HepG2 (cell line): ENCODE data around the gene KDR. TPM values are rescaled to one million over a fixed set of nuclear protein-coding genes. Genes with fewer than 3 reads are reported as not detected.

Source experiments
- ATAC-seq: fragments of 200-7000 bp; cut with Tn5 transposase; 3 replicates; pipeline ENCODE4 v1.9.1; 2020; ENCODE audit warnings: mild to moderate bottlenecking, moderate library complexity
- BruUV-seq: library from RNA; stranded (reverse); fragments of 400-500 nt; replicated peaks from 2 replicates; lab custom pipeline; 2021; lab: Mats Ljungman, UMichigan
- CTCF ChIA-PET: fragments of 300-600 bp; formaldehyde crosslinking; extraction: SDS; loops from one replicate; lab custom pipeline; 2021; ENCODE audit warnings: low total read pairs, inconsistent platforms, low intra/inter-chr PET ratio; lab: Yijun Ruan, JAX
- POLR2A ChIA-PET: fragments of 350-600 bp; sonication (Branson Sonifier 250); formaldehyde crosslinking; loops from one replicate; lab custom pipeline; 2020; ENCODE audit warnings: antibody characterized with exemption, inconsistent platforms; lab: Yijun Ruan, JAX
- DNase-seq: peaks from one replicate; pipeline ENCODE4 v3.0.0-alpha.2; 2015; ENCODE audit warnings: low spot score
- FAIRE-seq: peaks from 3 replicates; lab custom pipeline; 2011; peaks lifted over from hg19 to GRCh38; lab: Jason Lieb, UNC
- H2AFZ ChIP-seq: one replicate; pipeline ENCODE4 v1.6.1; 2011; ENCODE audit warnings: low read length, inconsistent platforms
- H3K27ac ChIP-seq: fragments of 300-600 bp; 3 replicates; pipeline ENCODE4 v1.8.0; 2011; ENCODE audit warnings: mixed run types, mild to moderate bottlenecking, mixed read lengths, low read length, inconsistent platforms; ENCODE audit not compliant: insufficient read depth; ENCODE audit errors: extremely low read length
- H3K27me3 ChIP-seq, 2 experiments: fragments of 200-600 bp in 1 of 2; 2 replicates in 1 of 2; 3 replicates in 1 of 2; pipeline versions ENCODE4 v1.6.0 to v1.8.0; 2011; ENCODE audit warnings: low read length in 2 of 2, mild to moderate bottlenecking in 2 of 2, moderate library complexity in 2 of 2, inconsistent platforms in 1 of 2; ENCODE audit not compliant: insufficient read depth in 2 of 2, control insufficient read depth in 1 of 2
- H3K36me3 ChIP-seq, 2 experiments: fragments of 200-600 bp in 1 of 2; replicated peaks in 1 of 2; 2 replicates in 1 of 2; 3 replicates in 1 of 2; pipeline versions ENCODE4 v1.5.1 to v1.8.0; 2011; ENCODE audit warnings: low read length in 2 of 2, inconsistent platforms in 1 of 2; ENCODE audit not compliant: insufficient read depth in 2 of 2, control insufficient read depth in 1 of 2
- H3K4me1 ChIP-seq: 2 replicates; pipeline ENCODE4 v1.5.1; 2012; ENCODE audit warnings: low read length, inconsistent platforms; ENCODE audit not compliant: insufficient read depth
- H3K4me2 ChIP-seq: 2 replicates; pipeline ENCODE4 v1.6.0; 2011; ENCODE audit warnings: low read depth, low read length, inconsistent platforms
- H3K4me3 ChIP-seq, 3 experiments: fragments of 200-600 bp in 1 of 3; sonication (generic), shearing (Covaris generic) in 1 of 3; replicated peaks in 1 of 3; 2 replicates each; pipeline ENCODE4 v1.5.1; 2011 to 2016; ENCODE audit warnings: low read length in 3 of 3, inconsistent platforms in 2 of 3, low read depth in 2 of 3, mild to moderate bottlenecking in 2 of 3, control low read depth in 1 of 3, mixed read lengths in 1 of 3; ENCODE audit not compliant: insufficient read depth in 1 of 3
- H3K79me2 ChIP-seq: one replicate; pipeline ENCODE4 v1.6.1; 2011; ENCODE audit warnings: low read length, inconsistent platforms; ENCODE audit not compliant: insufficient read depth
- H3K9ac ChIP-seq: 2 replicates; pipeline ENCODE4 v1.6.0; 2011; ENCODE audit warnings: mild to moderate bottlenecking, low read depth, low read length, inconsistent platforms; ENCODE audit not compliant: insufficient read depth
- H3K9me3 ChIP-seq: 2 replicates; pipeline ENCODE4 v1.5.1; 2012; ENCODE audit warnings: mild to moderate bottlenecking, low read length
- H4K20me1 ChIP-seq: 2 replicates; pipeline ENCODE4 v1.6.0; 2011; ENCODE audit warnings: inconsistent platforms, mild to moderate bottlenecking, low read length, moderate library complexity; ENCODE audit not compliant: insufficient read depth
- AGO1 ChIP-seq: fragments of 200-400 bp; formaldehyde crosslinking; IDR thresholded peaks from 2 replicates; pipeline ENCODE4 v1.6.1; 2017; ENCODE audit warnings: mild to moderate bottlenecking, low read depth, low read length, moderate library complexity; ENCODE audit not compliant: poor library complexity, severe bottlenecking
- ARNT ChIP-seq: fragments of 450-650 bp; IDR thresholded peaks from 2 replicates; pipeline ENCODE4 v1.6.1; 2017
- BCL6 ChIP-seq: IDR thresholded peaks from 2 replicates; pipeline ENCODE4 v1.6.1; 2016; ENCODE audit warnings: missing genetic modification reagents, missing compliant biosample characterization
- PCBP1 ChIP-seq: fragments of 200-400 bp; formaldehyde crosslinking; IDR thresholded peaks from 2 replicates; pipeline ENCODE4 v1.6.1; 2017; ENCODE audit warnings: mild to moderate bottlenecking, low read depth, low read length, borderline replicate concordance
- TAF1 ChIP-seq: sonication (generic); formaldehyde crosslinking; IDR thresholded peaks from 2 replicates; pipeline ENCODE4 v1.4.0; 2020; ENCODE audit warnings: missing genetic modification reagents
- ZEB1 ChIP-seq: IDR thresholded peaks from 2 replicates; pipeline ENCODE4 v1.6.1; 2012; ENCODE audit warnings: mild to moderate bottlenecking, low read depth, inconsistent platforms; ENCODE audit not compliant: insufficient replicate concordance
- ZNF446 ChIP-seq: sonication (generic); formaldehyde crosslinking; IDR thresholded peaks from 2 replicates; pipeline ENCODE4 v1.5.0; 2020; ENCODE audit warnings: mild to moderate bottlenecking, missing genetic modification reagents
- WGBS: methylation state at CpG from one replicate; pipeline ENCODE4 v1.1.6; 2017; ENCODE audit warnings: low lambda C conversion rate; 5-methylcytosine and 5-hydroxymethylcytosine counted together
- in situ Hi-C: cut with HindIII; loops from 2 replicates; pipeline ENCODE4 v1.10.0; 2017; ENCODE audit warnings: low pct_unique_long_range_greater_than_20kb; ENCODE audit not compliant: extremely low pct_ligation_motif_present
- intact Hi-C: fragments of 100-400 bp; cut with micrococcal nuclease; formaldehyde crosslinking; loops from one replicate; pipeline ENCODE4 v1.10.0; 2022; ENCODE audit not compliant: unreplicated experiment
- polyA plus RNA-seq, 8 experiments: library from polyadenylated mRNA; depleted of rRNA in 3 of 8; stranded (reverse) in 7 of 8; unstranded in 1 of 8; fragments of >200 nt; fragmentation: Illumina TruSeq in 4 of 8; extraction: Trizol in 4 of 8; gene quantifications; 2 replicates each; pipeline versions ENCODE4 v1.2.1 to v1.2.3, GENCODE V29; 2011 to 2016; ENCODE audit warnings: low read depth in 4 of 8, missing spikeins in 1 of 8, mixed read lengths in 1 of 8; ENCODE audit not compliant: insufficient read depth in 1 of 8
- total RNA-seq, 5 experiments: library from RNA; depleted of rRNA; stranded (reverse); fragments of >200 nt; fragmentation: Illumina TruSeq; extraction: Trizol; gene quantifications; 2 replicates each; pipeline ENCODE4 v1.2.3, GENCODE V29; 2016; ENCODE audit warnings: low read depth in 1 of 5
- TF ChIP-seq, protein P1 (sequence below): sonication (generic); formaldehyde crosslinking; IDR thresholded peaks from 2 replicates; pipeline ENCODE4 v1.4.0; 2020; ENCODE audit warnings: low read depth, mild to moderate bottlenecking, missing genetic modification reagents
- TF ChIP-seq, protein P2 (sequence below): IDR thresholded peaks from 2 replicates; pipeline ENCODE4 v1.6.1; 2016; ENCODE audit warnings: missing compliant biosample characterization, missing genetic modification reagents, borderline replicate concordance

Gene KDR
- total and polyA plus RNA-seq, 2 of the 13 experiments (the other 11 are each of a cell fraction or from before 2014, with no cell fraction given), result not detected

DNA sequence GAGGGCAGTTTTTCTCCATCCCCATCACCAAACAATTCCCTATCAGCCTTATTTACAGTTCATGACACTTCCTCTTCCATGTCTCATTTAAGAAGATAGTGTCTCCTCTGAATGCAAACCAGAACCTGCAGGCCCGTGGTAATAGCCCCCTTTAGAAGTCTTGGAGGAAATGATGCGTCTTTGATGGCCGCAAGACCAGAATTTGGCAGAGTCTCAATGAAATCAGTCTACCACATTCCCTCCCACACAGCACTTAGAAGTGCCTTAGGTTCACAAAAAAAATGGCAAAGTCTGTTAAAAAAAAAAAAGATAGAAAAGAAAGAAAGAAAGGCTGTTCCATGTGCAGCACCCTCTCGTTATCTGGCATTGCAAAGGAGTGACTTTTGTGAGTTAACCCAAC is 2.1 kb upstream of the KDR start:
- BruUV-seq, result no TSS peak
- ATAC-seq (no peak), DNase-seq (no peak), FAIRE-seq (no peak)
- intact Hi-C loops, result no loop called here
- H3K9me3 ChIP-seq, result no peaks in the 10 kb centered on the region
- no peaks in the 10 kb centered on the region for H4K20me1 ChIP-seq
- 14% methylated on average over 4 of the region's 4 CpGs for WGBS
- in situ Hi-C loops, result no loop called here
- no peak overlapping the region for H3K9ac ChIP-seq
- CTCF ChIA-PET, result no interaction called here
- peaks cover 0 to 15% of the 10 kb centered on the region in 2 experiments; a peak in 3 of 5 replicates for H3K27me3 ChIP-seq
- POLR2A ChIA-PET, result no interaction called here
- H3K4me2 ChIP-seq, result no peak overlapping the region
- H3K79me2 ChIP-seq, result no peaks in the 10 kb centered on the region
- H2AFZ ChIP-seq, result no peak overlapping the region
- no peak overlapping the region for H3K27ac ChIP-seq
- H3K4me3 ChIP-seq, result no peak overlapping the region
- no peak for TF ChIP-seq BCL6
- TF ChIP-seq, protein P1, sequence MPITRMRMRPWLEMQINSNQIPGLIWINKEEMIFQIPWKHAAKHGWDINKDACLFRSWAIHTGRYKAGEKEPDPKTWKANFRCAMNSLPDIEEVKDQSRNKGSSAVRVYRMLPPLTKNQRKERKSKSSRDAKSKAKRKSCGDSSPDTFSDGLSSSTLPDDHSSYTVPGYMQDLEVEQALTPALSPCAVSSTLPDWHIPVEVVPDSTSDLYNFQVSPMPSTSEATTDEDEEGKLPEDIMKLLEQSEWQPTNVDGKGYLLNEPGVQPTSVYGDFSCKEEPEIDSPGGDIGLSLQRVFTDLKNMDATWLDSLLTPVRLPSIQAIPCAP (CRISPR knock-in tag), result no peak
- H3K4me1 ChIP-seq, result no peaks in the 10 kb centered on the region
- no peaks in the 10 kb centered on the region for H3K36me3 ChIP-seq

DNA sequence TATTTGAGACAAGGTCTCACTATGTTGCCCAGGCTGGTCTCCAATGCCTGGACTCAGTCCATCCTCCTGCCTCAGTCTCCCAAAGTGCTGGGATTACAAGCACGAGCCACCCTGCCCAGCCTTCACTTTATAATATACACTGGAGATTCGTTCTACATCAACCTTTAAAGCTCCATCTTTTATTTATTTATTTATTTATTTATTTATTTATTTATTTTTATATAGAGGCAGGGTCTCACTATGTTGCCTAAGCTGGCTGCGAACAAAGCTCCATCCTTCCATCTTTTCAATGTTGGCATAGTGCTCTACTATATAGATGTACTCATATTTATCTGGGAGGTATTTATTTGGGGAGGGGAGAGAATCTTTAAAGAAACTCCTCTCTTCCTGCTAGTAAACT is 1.7 kb upstream of the KDR start:
- no TSS peak for BruUV-seq
- in situ Hi-C loops (no loop called here), intact Hi-C loops (no loop called here)
- no peak for DNase-seq
- 2% methylated on average over 3 of the region's 3 CpGs for WGBS
- Histone ChIP-seq H2AFZ (no peak overlapping the region), H3K9me3 (no peaks in the 10 kb centered on the region), H3K79me2 (no peaks in the 10 kb centered on the region), H3K36me3 (no peaks in the 10 kb centered on the region), H3K27me3 (peaks cover 0 to 15% of the 10 kb centered on the region in 2 experiments; a peak in 3 of 5 replicates), H3K9ac (no peak overlapping the region), H3K4me3 (no peak overlapping the region), H3K4me1 (no peaks in the 10 kb centered on the region), H4K20me1 (no peaks in the 10 kb centered on the region), H3K4me2 (no peak overlapping the region), H3K27ac (no peak overlapping the region)
- FAIRE-seq, result no peak
- POLR2A ChIA-PET, result no interaction called here
- ATAC-seq, result no peak
- CTCF ChIA-PET, result no interaction called here
- TF ChIP-seq AGO1 (no peak), TAF1 (CRISPR knock-in tag) (no peak), ZEB1 (no peak), ZNF446 (no peak), ARNT (no peak), PCBP1 (no peak)
- TF ChIP-seq, protein P2, sequence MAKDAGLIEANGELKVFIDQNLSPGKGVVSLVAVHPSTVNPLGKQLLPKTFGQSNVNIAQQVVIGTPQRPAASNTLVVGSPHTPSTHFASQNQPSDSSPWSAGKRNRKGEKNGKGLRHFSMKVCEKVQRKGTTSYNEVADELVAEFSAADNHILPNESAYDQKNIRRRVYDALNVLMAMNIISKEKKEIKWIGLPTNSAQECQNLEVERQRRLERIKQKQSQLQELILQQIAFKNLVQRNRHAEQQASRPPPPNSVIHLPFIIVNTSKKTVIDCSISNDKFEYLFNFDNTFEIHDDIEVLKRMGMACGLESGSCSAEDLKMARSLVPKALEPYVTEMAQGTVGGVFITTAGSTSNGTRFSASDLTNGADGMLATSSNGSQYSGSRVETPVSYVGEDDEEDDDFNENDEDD (CRISPR knock-in tag), result no peak
